ENCODE results near the gene ANKRD55.
"Not testable (repeated sequence)": the region's sequence is repeated elsewhere in the genome, so short reads cannot be mapped to it uniquely, and the experiment has no call there.

ANKRD55 gene

GRCh38 chr5:56166671-56167385, 66.3 kb downstream of the ANKRD55 start:
- no peak for DNase-seq

- no peak for DNase-seq
Observed at GRCh38 chr5:56164376-56164775, 68.8 kb downstream of the ANKRD55 start.

- DNase-seq: no peak
Observed at GRCh38 chr5:56161927-56162326, 71.2 kb downstream of the ANKRD55 start.

GRCh38 chr5:56161439-56161823, 71.7 kb downstream of the ANKRD55 start:
- DNase-seq: no peak

- no peak for DNase-seq
Observed at GRCh38 chr5:56160723-56161438, 72.2 kb downstream of the ANKRD55 start.

GRCh38 chr5:56159521-56159947, 73.6 kb downstream of the ANKRD55 start:
- no peak for DNase-seq

GRCh38 chr5:56158331-56158960, 74.7 kb downstream of the ANKRD55 start:
- no peak for DNase-seq

- not testable (repeated sequence) for DNase-seq
Observed at GRCh38 chr5:56157191-56157621, 75.9 kb downstream of the ANKRD55 start.

GRCh38 chr5:56156585-56157190, 76.4 kb downstream of the ANKRD55 start:
- DNase-seq: not testable (repeated sequence)

GRCh38 chr5:56155992-56156584, 77.0 kb downstream of the ANKRD55 start:
- DNase-seq: no peak

GRCh38 chr5:56154732-56155484, 78.2 kb downstream of the ANKRD55 start:
- DNase-seq: no peak

- DNase-seq: no peak
Observed at GRCh38 chr5:56152437-56152836, 80.7 kb downstream of the ANKRD55 start.

- DNase-seq: not testable (repeated sequence)
Observed at GRCh38 chr5:56150756-56151155, 82.4 kb downstream of the ANKRD55 start.

GRCh38 chr5:56148453-56148971, 84.6 kb downstream of the ANKRD55 start:
- DNase-seq: no peak

GRCh38 chr5:56147659-56148230, 85.4 kb downstream of the ANKRD55 start:
- DNase-seq: no peak

GRCh38 chr5:56147106-56147505, 86.0 kb downstream of the ANKRD55 start:
- DNase-seq: no peak

GRCh38 chr5:56146674-56147073, 86.5 kb downstream of the ANKRD55 start:
- no peak for DNase-seq

- no peak for DNase-seq
Observed at GRCh38 chr5:56145511-56145910, 87.6 kb downstream of the ANKRD55 start.

- DNase-seq: no peak
Observed at GRCh38 chr5:56145106-56145505, 88.0 kb downstream of the ANKRD55 start.

GRCh38 chr5:56144211-56144610, 88.9 kb downstream of the ANKRD55 start:
- DNase-seq: no peak

- no peak for DNase-seq
Observed at GRCh38 chr5:56143373-56143714, 89.8 kb downstream of the ANKRD55 start.
